OCI-LY3 (cell line): ENCODE results near the gene ZNF827.

Experiments used
- EZH2phosphoT487 ChIP-seq: fragments of 200-600 bp; shearing (Covaris generic); IDR thresholded peaks from 2 replicates; pipeline ENCODE4 v1.6.1; 2018; ENCODE audit warnings: antibody characterized with exemption, mixed run types, low read depth
- TF ChIP-seq, protein P1 (sequence below): fragments of 200-600, 300-600 bp; sonication (generic); IDR thresholded peaks from 2 replicates; pipeline ENCODE4 v1.5.1; 2014; ENCODE audit warnings: antibody characterized with exemption, low read length, low read depth

DNA sequence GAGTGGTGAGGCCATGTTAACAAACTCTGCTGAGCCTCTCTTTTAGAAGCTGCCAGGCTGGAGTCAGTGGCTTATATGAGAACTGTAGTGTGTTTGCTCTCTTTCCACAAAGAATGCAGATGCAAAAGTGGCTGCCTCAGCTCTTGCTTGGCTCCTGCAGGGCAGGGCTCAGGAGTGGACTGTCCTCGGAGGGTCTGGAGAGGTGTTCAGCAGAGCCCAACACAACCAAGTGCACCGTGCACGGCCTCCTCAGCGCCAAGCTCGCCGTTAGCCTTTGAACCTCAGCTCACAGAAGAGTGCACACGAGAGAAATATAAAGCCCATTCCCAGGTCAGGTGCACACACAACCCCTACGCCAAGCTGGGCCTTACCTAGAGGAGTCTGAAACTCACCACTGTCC is 175.9 kb downstream of the ZNF827 start:
- TF ChIP-seq, protein P1, sequence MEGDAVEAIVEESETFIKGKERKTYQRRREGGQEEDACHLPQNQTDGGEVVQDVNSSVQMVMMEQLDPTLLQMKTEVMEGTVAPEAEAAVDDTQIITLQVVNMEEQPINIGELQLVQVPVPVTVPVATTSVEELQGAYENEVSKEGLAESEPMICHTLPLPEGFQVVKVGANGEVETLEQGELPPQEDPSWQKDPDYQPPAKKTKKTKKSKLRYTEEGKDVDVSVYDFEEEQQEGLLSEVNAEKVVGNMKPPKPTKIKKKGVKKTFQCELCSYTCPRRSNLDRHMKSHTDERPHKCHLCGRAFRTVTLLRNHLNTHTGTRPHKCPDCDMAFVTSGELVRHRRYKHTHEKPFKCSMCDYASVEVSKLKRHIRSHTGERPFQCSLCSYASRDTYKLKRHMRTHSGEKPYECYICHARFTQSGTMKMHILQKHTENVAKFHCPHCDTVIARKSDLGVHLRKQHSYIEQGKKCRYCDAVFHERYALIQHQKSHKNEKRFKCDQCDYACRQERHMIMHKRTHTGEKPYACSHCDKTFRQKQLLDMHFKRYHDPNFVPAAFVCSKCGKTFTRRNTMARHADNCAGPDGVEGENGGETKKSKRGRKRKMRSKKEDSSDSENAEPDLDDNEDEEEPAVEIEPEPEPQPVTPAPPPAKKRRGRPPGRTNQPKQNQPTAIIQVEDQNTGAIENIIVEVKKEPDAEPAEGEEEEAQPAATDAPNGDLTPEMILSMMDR = no peak
- no peak for TF ChIP-seq EZH2phosphoT487
